Sigmoid colon (tissue), 7 donors: ENCODE measurements around the gene MGP. TPM values are rescaled to one million over a fixed set of nuclear protein-coding genes. Genes with fewer than 3 reads are reported as not detected.
A peak's percentile ranks its signal among the peaks of the same experiment; 100 is the strongest.

ENCODE experiments used
- DNase-seq: peaks from one replicate; pipeline ENCODE4 v3.0.0-alpha.2; 2019
- H3K27ac ChIP-seq, 4 donors: fragments of 200-600 bp; sonication (generic); one replicate each; pipeline ENCODE4 v1.5.1; 2016 to 2019; ENCODE audit warnings: mild to moderate bottlenecking in 1 of 4
- H3K27me3 ChIP-seq, 3 donors: fragments of 200-600 bp; sonication (generic); one replicate each; pipeline ENCODE4 v1.5.1; 2019; ENCODE audit warnings: mild to moderate bottlenecking in 1 of 3
- H3K36me3 ChIP-seq, 4 donors: fragments of 200-600 bp; sonication (generic); one replicate each; pipeline ENCODE4 v1.5.1; 2016 to 2019
- H3K4me1 ChIP-seq, 4 donors: fragments of 200-600 bp; sonication (generic); one replicate each; pipeline ENCODE4 v1.5.1; 2017 to 2019
- H3K4me3 ChIP-seq, 4 donors: fragments of 200-600 bp; sonication (generic); one replicate each; pipeline ENCODE4 v1.5.1; 2017 to 2019; ENCODE audit warnings: mild to moderate bottlenecking in 2 of 4, moderate library complexity in 1 of 4
- H3K9me3 ChIP-seq, 4 donors: fragments of 200-600 bp in 3 of 4; sonication (generic) in 3 of 4; one replicate each; pipeline versions ENCODE4 v1.5.1 to v1.6.1; 2013 to 2019
- EP300 ChIP-seq, 4 donors: sonication (generic); formaldehyde crosslinking; IDR thresholded peaks; one replicate each; pipeline ENCODE4 v1.6.1; 2017; ENCODE audit warnings: antibody characterized with exemption in 4 of 4
- POLR2A ChIP-seq, 2 donors: fragments of 450-650 bp; IDR thresholded peaks; one replicate each; pipeline ENCODE4 v1.6.1; 2016; ENCODE audit warnings: antibody characterized with exemption in 2 of 2, mild to moderate bottlenecking in 2 of 2, moderate library complexity in 2 of 2
- POLR2AphosphoS5 ChIP-seq, 4 donors: sonication (generic); formaldehyde crosslinking; IDR thresholded peaks; one replicate each; pipeline ENCODE4 v1.6.1; 2017; ENCODE audit warnings: antibody characterized with exemption in 4 of 4
- WGBS, 2 donors: extraction: QIAGEN DNeasy Blood & Tissue Kit; methylation state at CpG; one replicate each; pipeline ENCODE4 v1.1.7; 2013; 5-methylcytosine and 5-hydroxymethylcytosine counted together
- intact Hi-C: fragments of 100-400 bp; cut with DNase I; formaldehyde crosslinking; loops from one replicate; pipeline ENCODE4 v1.15.1; 2023
- polyA plus RNA-seq, 3 donors: library from polyadenylated mRNA; stranded (reverse); fragments of 200-250 nt; gene quantifications; one replicate each; pipeline ENCODE4 v1.2.3, GENCODE V29; 2013
- total RNA-seq, 4 donors: library from RNA; depleted of rRNA; stranded (reverse); fragments of >200 nt; gene quantifications; one replicate each; pipeline ENCODE4 v1.1.0, GENCODE V29; 2016
- TF ChIP-seq, protein P1 (sequence below), 4 experiments: fragments of 450-650 bp in 3 of 4; fragments of 200-600 bp in 1 of 4; IDR thresholded peaks; one replicate each; pipeline ENCODE4 v1.5.1; 2016 to 2019; ENCODE audit warnings: antibody characterized with exemption in 4 of 4, mild to moderate bottlenecking in 3 of 4, moderate library complexity in 2 of 4
- donor health status: healthy with polysubstance abuse.
- donor health status: Bipolar disorder and iron deficiency.
- donor health status: healthy.

The MGP gene
- total and polyA plus RNA-seq, 7 donors = 21.7 to 2,103 (median 984) TPM

DNA sequence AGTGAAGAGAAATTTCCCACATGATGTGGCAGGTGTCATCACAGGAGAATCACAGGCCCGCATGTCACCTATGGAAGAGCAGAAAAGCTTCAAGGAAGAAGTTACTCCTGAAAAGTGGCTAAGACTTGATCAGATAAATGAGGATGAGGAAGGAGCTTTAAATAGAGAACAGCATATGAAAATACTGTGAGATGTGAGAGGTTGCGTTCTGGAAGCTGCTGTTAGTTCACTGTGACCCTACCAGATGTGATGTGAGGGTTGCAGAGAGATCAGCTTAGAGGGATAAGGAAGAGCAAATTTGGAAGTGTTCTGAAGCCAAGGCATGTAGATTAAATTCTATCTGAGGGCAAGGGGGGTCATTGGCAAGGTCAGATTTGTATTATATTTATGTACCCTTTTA is 35.6 kb upstream of the MGP start:
- no peak for TF ChIP-seq EP300 (IDR thresholded peaks at IDR 0.05)
- TF ChIP-seq POLR2AphosphoS5 (IDR thresholded peaks at IDR 0.05) = no peak
- TF ChIP-seq, protein P1, sequence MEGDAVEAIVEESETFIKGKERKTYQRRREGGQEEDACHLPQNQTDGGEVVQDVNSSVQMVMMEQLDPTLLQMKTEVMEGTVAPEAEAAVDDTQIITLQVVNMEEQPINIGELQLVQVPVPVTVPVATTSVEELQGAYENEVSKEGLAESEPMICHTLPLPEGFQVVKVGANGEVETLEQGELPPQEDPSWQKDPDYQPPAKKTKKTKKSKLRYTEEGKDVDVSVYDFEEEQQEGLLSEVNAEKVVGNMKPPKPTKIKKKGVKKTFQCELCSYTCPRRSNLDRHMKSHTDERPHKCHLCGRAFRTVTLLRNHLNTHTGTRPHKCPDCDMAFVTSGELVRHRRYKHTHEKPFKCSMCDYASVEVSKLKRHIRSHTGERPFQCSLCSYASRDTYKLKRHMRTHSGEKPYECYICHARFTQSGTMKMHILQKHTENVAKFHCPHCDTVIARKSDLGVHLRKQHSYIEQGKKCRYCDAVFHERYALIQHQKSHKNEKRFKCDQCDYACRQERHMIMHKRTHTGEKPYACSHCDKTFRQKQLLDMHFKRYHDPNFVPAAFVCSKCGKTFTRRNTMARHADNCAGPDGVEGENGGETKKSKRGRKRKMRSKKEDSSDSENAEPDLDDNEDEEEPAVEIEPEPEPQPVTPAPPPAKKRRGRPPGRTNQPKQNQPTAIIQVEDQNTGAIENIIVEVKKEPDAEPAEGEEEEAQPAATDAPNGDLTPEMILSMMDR (IDR thresholded peaks at IDR 0.05) = no peak
- no peak for TF ChIP-seq POLR2A (IDR thresholded peaks at IDR 0.05)
- Histone ChIP-seq H3K4me3 (no peak overlapping the region), H3K36me3 (no peaks in the 10 kb centered on the region), H3K27ac (no peak overlapping the region), H3K27me3 (no peaks in the 10 kb centered on the region), H3K4me1 (no peaks in the 10 kb centered on the region), H3K9me3 (no peaks in the 10 kb centered on the region)
- WGBS, 2 donors = 87 to 94% methylated on average over 2 of the region's 2 CpGs
- DNase-seq = no peak
- intact Hi-C loops = no loop called here

DNA sequence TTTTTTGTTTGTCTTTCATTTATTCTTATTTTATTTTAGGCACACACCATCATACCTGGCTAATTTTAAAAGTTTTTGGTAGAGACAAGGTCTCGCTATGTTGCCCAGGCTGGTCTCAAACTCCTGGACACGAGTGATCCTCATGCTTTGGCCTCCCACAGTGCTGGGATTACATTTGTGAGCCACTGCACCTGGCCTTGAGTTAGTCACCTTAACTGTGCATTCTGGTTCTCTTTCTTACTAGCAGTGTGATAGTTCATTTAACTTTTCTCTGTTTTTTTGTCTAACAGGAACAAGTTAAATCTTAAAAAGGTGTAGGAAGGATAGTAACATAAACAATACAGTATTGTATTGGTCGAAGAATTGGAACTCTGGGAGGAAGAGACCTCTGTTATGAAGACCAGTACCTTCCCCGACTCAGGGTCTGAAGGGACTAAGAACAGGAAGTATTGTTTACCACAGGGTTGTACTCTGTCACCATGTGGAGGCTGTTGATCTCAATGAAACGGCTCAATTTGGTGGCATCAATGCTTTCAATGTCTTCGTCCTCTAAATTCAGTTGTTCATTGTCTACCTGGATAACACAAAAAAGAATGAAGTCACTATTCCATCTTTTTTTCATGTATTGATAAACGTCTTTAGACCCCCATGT is 34.9 kb upstream of the MGP start:
- DNase-seq = no peak
- intact Hi-C loops = no loop called here
- H3K27me3 ChIP-seq = no peaks in the 10 kb centered on the region
- TF ChIP-seq POLR2AphosphoS5 (IDR thresholded peaks at IDR 0.05) (no peak), EP300 (IDR thresholded peaks at IDR 0.05) (no peak), POLR2A (IDR thresholded peaks at IDR 0.05) (no peak)
- TF ChIP-seq, protein P1 (IDR thresholded peaks at IDR 0.05) = no peak
- H3K4me1 ChIP-seq = no peaks in the 10 kb centered on the region
- H3K9me3 ChIP-seq = no peaks in the 10 kb centered on the region
- no peak overlapping the region for H3K27ac ChIP-seq
- 64 to 67% methylated on average over 7 of the region's 7 CpGs for WGBS, 2 donors
- H3K4me3 ChIP-seq = no peak overlapping the region
- H3K36me3 ChIP-seq = no peaks in the 10 kb centered on the region

DNA sequence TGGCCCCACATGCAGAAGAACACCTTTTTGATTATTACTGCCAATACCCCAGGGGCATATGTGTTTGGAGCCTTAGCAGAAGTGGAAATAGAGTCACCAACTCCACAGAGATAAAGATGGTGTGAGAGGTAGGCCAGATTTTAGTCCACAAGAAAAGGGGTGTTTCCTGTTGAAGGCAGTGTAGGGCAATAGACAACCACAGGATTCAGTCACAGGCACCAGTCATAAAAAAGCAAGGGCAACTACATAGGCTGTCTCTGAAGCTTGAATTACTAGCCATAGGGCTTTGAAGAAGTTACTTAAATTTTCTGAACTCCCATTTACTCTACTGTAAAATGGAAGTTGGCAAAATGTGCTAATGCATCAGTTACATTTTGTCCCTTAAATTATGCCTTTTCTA is 33.8 kb upstream of the MGP start:
- no peak for TF ChIP-seq POLR2A (IDR thresholded peaks at IDR 0.05)
- TF ChIP-seq EP300 (IDR thresholded peaks at IDR 0.05) = no peak
- no peak for TF ChIP-seq POLR2AphosphoS5 (IDR thresholded peaks at IDR 0.05)
- TF ChIP-seq, protein P1 (IDR thresholded peaks at IDR 0.05) = no peak
- no peaks in the 10 kb centered on the region for H3K27me3 ChIP-seq
- H3K9me3 ChIP-seq = no peaks in the 10 kb centered on the region
- no peak overlapping the region for H3K4me3 ChIP-seq
- no peaks in the 10 kb centered on the region for H3K36me3 ChIP-seq
- intact Hi-C loops = no loop called here
- H3K4me1 ChIP-seq = no peaks in the 10 kb centered on the region
- no peak overlapping the region for H3K27ac ChIP-seq
- DNase-seq = no peak

DNA sequence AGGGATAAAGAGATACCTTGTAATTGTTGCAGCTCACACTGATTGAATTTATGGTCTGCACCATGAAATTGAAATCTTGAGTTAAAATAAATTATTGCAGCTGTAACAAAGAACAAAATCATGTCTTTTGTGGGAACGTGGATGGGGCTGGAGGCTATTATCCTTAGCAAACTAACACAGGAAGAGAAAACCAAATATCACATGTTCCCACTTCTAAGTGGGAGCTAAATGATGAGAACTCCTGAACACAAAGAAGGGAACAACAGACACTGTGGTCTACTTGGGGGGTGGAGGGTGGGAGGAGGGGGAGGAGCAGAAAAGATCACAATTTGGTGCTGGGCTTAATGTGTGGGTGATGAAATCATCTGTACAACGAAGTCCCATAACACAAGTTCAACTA is 30.1 kb upstream of the MGP start:
- DNase-seq = no peak
- H3K4me3 ChIP-seq = no peak overlapping the region
- intact Hi-C loops = no loop called here
- no peak for TF ChIP-seq EP300 (IDR thresholded peaks at IDR 0.05)
- no peaks in the 10 kb centered on the region for H3K36me3 ChIP-seq
- WGBS, 2 donors = 79 to 81% methylated on average over 2 of the region's 2 CpGs
- peaks cover 0 to 12% (median 9%) of the 10 kb centered on the region in 4 donors for H3K4me1 ChIP-seq
- no peaks in the 10 kb centered on the region for H3K9me3 ChIP-seq
- H3K27me3 ChIP-seq = no peaks in the 10 kb centered on the region
- no peak overlapping the region for H3K27ac ChIP-seq

DNA sequence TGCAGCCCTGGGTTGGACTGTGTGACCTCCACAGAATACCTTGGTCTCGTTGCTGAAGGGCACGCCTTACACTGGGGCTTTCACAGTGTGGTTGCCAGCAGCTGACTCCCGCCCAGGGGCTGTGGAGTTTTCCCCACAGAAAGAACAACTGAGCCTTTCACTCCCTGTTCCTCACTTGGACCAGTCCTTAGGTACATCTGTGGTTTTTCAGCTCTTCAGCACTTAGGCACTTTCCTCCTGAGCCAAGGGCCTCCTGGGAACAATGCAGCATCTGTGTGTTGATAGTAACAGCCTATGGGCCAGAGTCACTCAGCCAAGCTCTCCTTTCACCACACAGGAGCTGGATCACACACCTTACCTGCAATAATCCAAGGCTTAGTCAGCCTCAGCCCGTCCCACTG is 27.7 kb upstream of the MGP start:
- TF ChIP-seq POLR2AphosphoS5 (IDR thresholded peaks at IDR 0.05) (peak in 2 of 4 donors; percentile 6 to 11), POLR2A (IDR thresholded peaks at IDR 0.05) (no peak), EP300 (IDR thresholded peaks at IDR 0.05) (no peak)
- TF ChIP-seq, protein P1 (IDR thresholded peaks at IDR 0.05) = no peak

More for the DNA sequence above, 27.7 kb upstream of the MGP start:
- peaks cover 0 to 12% (median 9%) of the 10 kb centered on the region in 4 donors for H3K4me1 ChIP-seq
- no peak overlapping the region for H3K4me3 ChIP-seq
- intact Hi-C loops = no loop called here
- no peaks in the 10 kb centered on the region for H3K9me3 ChIP-seq
- H3K27ac ChIP-seq = peak overlapping the region in 3 of 4 donors; percentile 29 to 58 (median 51)
- peak; percentile 69 for DNase-seq
- no peaks in the 10 kb centered on the region for H3K36me3 ChIP-seq
- WGBS, 2 donors = 64 to 78% methylated on average over 4 of the region's 4 CpGs
- no peaks in the 10 kb centered on the region for H3K27me3 ChIP-seq
